Muscle of arm (tissue), 12 donors: ENCODE data around the gene ZNF407. TPM values are rescaled to one million over a fixed set of nuclear protein-coding genes. Genes with fewer than 3 reads are reported as not detected.

Experiments used
- DNase-seq: peaks from one replicate; pipeline ENCODE4 v3.0.0-alpha.2; 2013
- polyA plus RNA-seq, 12 donors: library from polyadenylated mRNA; unstranded; fragments of 120-200 nt; gene quantifications; one replicate each; pipeline ENCODE4 v1.2.1, GENCODE V29; 2013; ENCODE audit not compliant: insufficient read length in 12 of 12

ZNF407 gene
- polyA plus RNA-seq, 12 donors: 5.5 to 7.3 (median 6.4) TPM; not detected in 1

DNA sequence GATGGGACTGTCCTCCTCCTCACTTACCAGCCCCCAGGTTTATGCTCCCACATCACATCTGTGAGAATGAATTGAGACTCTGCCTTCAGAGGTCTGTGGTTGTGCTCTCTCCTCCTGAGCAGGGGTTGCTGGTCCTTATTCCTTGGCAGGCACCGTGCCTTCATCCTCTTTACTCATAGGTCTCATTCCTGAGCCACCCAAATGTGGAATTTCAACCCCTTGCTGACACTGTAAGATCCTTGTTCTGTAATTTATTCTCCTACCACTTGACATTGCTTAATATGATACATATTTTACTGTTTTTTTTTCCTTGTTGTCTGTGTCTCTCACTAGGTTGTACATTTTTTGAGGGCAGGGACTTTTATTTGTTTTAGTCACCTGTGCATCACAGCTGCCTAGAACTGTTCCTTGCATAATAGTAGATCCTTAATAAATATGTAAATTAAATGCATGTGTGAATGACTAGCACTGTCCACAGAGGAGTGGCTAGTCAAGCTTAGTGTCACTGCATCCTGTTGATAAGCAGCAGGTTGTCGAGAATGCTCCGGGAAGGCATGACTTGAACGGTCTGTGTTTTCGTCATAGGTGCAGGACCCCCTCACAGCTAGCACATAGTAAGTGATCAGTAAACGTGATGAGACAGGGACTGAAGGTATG lies 180.6 kb downstream of the ZNF407 start:
- no peak for DNase-seq

DNA sequence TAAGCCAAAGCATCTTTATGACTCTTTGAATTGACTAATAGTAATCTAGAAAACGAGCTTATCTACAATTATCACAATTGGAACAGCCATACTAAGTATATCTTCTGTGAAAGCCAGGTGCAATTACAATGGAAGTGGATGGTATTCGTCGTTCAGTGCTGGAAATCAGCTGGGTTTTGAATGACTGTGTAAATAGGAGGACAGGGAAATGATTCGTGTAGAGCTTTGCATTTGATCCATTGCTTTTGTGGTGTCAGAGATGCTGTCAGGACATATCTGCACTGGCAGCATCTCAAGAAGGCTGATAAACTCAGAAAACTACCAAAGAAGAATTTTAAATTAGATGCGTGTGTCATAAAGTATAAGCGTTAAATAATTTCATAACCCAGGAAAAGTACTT lies 187.1 kb downstream of the ZNF407 start:
- DNase-seq: no peak

DNA sequence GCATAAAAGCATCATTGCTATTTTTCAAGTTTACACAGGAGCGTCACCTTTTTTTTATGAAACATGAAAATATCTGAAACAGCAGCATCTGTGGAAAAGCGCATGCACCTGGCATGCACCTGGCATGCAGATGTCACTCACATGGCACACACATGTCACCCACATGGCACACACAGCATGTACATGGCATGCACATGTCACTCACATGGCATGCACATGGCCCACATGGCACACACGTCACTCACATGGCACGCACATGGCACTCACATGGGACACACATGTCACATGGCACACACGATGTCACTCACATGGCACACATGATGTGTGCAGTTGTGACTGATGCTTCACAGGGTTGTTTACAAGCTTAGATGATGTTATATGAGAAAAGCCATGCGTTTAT lies 188.0 kb downstream of the ZNF407 start:
- no peak for DNase-seq

DNA sequence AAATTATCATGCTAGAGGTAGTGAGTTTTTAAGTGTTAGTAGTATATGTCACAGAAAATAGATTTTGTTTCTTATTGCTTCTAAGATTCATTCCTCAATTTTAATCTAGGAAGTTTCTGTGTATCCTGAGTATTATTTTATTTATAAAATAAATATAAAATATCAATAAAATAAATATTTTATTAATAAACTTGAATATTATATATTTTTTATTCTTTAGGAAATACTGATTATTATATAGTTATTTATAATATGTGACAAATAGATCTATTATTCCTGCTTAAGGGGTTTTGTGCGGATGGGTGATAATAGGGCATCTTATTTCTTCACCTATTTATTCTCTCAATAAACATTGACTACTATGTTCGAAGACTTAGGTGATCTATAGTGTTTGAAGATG lies 191.0 kb downstream of the ZNF407 start:
- DNase-seq: no peak

DNA sequence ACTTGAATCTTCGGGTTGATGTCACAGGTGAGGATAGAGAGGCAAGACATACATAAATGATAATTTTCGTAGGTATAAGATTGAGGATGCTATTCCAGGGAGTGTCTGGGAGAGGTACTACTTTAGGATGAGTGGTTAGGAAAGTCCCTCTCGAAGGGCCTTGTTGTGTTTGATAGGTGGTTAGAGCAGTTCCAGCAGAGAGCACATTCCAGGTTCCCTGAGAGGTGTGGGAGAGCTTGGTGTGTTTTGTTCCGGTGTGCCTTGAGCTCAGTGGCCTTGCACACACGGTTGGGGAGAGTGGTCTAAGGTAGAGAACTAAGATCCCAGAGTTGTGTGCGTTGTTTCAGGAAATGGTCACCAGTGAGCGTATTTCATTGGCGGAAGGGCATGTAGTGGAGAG lies 191.4 kb downstream of the ZNF407 start:
- DNase-seq: no peak

DNA sequence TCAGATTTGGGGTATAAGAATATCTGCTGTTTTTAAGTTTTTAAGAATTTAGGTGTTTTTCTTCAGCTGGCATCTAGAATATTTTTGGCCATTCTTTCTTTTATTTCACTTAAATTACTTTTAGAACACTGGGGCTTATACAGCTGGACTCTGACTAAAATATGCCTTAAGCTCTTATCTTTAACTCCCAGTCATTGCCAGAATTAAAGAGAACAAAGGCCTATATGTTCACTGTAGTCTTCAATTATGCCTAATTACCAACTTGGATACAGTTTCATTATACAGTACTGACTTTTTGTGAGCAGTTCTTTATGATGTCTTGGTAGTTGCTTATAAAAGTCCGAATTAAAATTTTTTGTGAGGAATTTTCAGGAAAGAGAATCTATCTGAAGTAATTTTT lies 192.8 kb downstream of the ZNF407 start:
- DNase-seq: no peak

DNA sequence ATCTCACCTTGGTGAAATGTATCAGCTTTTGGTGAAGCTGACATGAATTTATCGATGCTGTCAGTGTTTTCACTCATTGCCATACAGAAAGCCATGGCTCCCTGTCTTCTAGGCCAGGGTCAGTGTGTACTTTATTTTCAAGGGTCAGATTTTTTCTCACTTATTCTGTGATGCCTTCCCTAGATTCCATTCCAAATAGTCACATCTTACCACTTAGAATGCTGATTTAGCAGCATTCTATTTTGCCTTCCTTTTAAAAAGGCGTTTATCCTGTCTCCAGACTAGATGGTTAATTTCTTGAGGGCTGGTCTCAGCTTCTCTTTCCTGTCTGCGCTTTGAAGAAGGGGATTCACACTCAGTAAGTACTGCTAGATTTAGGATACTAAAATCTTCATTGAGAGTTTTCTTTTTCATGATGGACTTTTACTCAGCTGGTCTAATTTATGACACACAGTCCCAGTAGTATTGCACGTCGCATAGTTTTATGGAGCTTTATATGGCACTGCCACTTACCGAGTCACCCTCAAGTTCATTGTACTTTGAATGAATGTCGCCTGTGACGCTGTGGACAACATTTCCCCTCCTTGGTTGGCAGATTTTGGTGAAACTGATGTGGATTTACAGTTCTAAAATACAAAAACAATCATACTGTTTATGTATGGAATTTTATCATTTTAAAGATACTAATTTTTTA lies 194.0 kb downstream of the ZNF407 start:
- no peak for DNase-seq

DNA sequence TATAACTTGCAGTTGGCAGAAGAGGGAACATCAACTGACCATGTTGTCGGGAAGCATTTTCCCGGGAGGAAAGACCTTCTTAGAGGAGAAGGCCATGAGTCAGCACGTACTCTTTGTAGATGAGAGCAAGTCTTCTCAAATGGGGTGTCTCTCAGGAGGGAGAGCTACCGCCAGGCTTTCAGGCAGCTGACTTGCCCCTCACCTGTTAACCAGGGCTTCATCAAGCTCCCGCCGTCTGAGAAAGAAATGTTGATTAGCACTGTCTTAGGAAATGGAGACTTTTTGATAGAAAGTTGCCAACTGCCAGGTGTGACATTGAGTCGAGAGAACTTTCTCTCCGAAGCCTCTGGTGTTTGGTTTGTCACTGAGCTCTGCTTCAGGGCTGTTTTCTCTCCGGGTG lies 196.1 kb downstream of the ZNF407 start:
- DNase-seq: no peak

DNA sequence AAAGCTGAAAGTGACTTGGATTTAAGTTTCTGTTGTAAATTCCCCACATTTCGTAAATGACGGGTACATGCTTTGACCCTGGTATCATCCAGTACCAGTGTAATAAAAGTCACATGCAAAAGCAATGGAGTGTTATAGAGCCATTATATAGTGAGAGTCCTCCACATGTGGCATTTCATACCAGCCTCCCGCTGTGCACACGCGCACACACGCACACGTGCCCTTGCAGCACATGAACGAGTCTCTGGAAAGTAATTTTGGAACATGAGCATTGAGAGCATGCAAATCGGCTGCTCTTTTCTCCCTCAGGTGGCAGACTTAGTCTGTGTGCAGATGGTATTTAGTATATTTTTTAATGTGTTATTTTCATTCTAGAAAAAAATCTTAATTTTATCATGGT lies 198.1 kb downstream of the ZNF407 start:
- no peak for DNase-seq

DNA sequence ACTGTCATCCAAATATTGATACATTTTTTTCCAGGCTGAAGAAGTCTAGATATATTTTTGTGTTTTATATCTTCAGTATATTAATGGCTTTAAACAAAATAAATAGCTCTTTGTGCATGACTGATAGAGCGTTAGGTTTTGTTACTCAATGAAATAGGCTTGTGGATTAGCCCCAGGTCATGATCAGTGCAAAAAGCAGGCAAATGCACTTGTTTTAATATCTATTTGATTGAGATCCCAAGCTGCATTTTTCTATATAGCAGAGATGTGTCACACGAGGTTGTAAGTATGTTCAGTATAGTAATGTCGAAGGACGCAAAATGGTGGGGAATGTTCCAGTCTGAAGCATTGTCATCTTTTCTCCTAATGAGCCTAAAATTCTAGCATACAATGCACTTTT lies 198.5 kb downstream of the ZNF407 start:
- DNase-seq: no peak

DNA sequence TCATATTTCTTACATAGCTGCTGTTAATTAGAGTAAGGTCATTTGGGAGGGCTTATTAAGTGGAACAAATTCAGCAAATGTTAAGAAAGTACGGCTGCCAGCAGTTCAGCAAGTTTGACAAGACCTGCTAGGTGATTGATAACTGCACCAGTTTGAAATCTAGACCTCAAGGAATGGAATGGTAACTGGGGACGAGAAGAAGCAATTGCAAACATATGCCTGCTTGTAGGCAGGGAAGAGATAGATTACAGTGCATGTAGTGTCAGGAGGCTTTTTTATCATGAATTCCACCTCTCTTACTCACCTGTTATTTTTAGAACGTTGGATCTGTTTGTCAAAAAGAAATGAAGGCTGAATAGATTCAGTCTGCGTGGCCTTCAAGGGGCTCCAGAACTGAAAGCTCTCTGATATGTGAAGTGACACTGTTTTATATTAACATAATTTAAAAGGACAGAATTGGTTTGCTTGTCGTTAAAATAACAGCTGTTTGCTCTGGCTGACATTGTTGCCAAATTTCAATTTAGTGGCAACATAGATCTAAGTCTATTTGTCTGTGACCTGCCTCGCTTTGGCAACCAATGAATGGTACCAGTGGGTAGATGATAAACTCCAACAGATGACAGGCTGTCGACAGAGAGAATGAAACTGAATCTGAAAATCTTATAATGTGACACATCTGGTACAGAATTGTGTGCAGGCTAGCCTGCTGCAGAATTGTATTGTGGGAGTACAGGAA lies 199.3 kb downstream of the ZNF407 start:
- peak; percentile 24 for DNase-seq

DNA sequence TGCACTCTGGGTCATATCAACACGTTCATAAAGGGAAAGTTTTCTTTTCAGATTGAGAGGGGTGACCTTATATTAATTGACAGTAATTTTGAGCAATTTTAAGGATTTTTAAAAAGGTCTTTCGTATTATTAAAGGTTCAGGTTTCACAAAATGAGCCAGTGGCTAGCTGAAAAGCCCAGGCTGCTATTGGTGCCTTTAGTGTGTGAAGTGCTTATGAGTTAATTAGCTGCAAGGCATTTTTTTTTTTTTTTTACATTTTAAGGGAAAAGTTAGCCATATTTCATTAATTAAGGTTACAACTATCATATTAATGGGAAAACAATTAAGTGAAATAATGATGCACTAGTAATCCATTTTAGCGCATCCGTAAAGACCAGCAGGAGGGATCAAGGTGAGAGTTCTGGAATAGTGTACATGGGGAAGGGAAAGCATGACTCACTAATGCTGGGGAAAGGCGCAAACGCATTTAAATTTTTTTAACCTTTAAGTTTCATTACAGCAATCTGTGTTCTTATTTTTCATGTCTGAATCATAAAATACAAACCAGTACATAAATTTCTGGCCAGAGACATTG lies 200.0 kb downstream of the ZNF407 start:
- DNase-seq: no peak

DNA sequence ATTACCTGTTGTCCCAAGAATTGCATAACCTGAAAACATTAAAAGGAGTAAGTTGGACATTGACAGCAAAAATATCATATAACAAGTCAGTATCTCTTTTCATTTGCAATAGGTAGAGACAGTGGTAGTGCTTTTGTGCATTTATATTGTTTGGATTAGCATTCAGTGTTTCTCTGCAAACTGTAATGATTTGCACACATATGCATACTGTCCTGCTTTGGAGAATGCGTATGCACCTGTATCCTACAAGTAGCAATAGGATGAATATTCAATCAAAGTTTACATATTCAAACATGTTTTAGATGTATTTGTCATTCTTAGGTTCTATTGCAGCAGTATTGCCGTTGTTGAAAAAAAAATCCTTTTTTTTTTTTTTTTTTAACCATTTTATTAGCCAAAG lies 201.9 kb downstream of the ZNF407 start:
- DNase-seq: no peak

DNA sequence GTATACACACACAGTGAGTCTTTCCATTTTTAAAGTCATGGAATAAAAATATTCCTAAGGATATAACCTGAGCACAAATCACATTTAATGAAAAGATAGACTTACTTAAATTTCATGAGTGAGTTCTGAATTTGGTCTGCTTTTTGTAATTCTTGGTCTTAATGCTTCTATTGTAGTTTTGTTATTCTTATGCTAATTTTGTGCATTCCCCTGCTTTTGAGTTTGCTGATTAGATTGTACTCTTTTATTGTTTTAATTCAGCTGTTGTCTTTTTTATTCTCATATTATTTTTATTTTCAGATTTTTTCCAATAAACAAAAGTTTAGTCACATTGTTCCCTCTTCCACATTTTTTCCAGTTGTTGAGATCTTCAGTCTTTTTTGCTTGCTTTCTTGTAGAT lies 202.4 kb downstream of the ZNF407 start:
- DNase-seq: no peak

DNA sequence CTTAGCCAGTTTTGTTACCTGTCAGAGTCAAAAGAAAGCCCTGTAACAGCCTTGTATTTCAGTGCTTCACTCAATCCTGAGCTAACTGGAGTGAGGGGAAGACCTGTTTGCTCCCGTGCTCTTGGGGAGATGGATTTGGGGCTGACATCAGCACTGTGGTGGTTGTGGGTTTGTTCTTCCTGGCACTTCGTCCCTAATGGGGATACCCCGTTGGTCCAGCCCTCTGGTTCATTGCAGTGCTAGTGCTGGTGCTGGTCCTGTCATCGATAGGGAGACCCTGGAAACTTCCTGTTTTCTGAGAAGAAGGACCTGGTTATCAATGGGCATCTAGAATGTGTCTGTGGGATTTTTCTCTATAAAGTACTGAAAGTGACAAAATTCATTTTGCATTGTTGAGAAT lies 205.4 kb downstream of the ZNF407 start:
- DNase-seq: no peak

DNA sequence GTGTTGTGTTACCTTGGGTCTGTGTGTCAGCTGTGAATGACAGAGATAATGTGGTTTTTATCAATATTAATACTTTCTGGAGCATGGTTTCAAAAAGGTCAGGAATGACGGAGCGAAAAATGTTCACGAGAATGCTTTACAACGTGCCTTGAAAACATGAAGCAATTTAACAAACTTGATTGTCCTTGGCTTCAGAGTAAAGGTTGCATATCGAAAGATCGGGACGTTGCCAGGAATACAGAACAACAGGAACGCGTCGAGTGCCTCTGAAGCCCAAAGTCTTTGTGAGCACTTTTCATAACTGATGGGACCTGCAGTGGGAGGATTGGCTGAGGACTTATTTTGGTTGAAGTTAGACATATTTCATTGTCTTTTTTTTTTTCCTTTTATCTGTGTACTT lies 206.1 kb downstream of the ZNF407 start:
- no peak for DNase-seq

DNA sequence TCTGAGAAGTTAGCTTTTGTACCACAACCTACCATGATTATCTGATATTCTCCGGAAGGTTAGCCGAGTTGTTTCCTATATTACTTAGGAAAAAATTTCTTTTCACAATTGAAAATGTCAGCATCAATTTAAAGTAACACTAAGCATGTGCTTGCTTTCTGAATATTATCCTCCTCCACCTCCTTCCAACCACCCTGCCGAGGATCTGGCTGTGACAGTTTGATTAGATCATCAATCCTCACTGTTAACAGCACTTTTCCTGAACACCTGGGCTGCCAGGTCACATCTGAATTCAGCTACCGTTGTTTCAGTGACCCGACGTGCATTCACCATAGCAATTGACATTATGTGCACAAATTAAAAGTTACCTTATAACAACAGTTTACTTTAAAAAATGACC lies 207.0 kb downstream of the ZNF407 start:
- DNase-seq: no peak

DNA sequence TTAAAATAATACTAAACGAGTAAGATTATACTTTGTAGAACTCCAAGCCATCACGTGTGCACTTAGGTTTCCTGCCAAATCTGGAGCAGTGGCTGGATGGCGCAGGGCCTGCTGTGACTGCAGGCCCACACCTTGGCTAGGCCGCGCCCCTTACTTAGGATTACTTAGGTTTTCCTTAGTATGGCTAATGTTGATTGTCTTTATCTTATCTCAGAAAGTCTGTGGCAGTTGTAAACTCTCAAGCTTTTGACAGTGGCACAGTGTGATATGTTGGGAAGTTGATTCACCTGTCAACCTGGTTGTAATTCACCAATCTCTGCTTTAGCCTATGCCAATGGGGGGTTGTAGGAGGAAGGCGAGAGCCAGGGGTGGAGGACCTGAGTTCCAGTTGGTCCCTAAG lies 208.4 kb downstream of the ZNF407 start:
- DNase-seq: no peak

DNA sequence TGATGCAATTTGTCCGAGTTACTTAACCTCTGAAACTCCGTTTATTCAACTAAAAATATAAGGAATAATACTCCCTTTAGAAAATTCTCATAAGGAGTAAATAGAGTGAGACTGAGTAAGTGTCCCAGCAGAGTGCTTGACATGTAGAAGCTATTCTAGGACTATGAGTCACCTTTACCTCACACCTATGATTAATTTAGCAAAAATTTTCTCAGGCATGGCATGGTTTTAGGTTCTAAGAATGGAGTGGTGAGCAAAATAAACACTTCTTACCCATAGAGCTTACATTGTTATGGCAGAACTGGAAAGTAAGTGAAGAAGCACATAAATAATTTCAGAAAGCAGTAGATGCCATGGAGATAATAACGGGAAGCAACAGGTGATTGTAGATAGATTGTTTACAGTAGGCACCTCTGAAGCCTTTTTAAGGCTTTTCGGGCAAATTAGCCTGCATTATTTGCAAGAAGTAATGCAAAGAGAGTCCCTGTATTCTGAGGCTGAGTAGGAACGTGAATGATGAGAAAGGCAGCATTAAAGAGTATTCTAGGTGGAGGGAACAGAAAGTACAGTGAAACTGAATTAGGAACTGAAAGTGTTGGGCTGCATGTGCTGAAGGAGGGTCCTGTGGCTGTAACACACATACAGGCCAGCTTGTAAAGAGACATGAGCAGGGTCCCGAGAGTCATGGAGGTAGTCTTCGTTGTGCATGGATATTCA lies 209.2 kb downstream of the ZNF407 start:
- DNase-seq: no peak

DNA sequence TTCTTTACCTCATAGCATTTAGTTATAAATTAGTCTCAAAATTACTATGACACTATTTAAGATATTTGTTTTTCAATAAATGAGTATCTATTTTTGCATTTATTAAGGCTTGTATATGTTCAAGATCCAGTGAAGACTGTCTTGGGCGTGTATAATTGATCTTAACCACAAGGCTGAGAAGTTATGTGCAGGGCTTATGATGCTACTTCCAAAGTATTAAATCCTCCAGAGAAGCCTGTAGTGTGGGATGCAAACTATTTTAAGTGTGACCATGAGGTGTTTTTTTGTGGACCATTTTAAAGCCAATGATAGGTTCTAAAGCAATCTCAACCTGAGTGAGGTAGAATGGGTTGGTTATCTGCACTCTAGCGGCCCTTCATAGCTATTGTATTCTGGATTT lies 219.9 kb downstream of the ZNF407 start:
- no peak for DNase-seq

DNA sequence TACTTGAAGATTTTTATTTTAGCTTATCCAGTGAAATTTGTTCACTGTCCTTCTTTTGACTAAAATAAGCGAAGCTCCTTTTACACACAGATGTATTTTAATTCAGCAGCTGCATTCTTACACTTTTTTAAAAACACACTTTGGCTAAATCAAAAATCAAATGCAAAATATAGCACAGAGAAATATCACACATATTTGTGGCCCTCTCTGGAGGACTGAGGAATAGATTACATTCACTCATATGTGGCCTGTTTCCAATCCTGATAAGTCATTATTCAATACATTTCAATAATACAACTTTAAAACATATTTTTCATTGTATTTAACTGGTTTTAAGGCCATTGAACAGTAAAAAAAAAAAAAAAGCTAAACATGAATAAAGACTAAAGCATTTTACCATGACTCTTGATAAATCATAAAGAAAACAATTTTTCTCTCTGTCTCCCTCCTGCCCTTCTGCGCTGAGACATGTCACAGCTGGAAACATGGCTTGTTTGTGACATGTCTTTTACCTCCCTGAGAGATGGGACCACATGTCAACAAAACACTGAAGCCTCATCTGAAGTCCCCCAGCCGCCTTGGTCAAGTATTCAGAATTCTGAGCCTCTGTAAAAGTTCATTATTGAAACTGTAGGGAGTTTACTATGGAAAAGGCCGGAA lies 221.0 kb downstream of the ZNF407 start:
- no peak for DNase-seq
